Fibroblast of lung (primary cell): ENCODE results near the gene PDLIM5. TPM values are rescaled to one million over a fixed set of nuclear protein-coding genes. Genes with fewer than 3 reads are reported as not detected.

Experiments
- DNase-seq, 2 donors: peaks; one replicate each; pipeline versions ENCODE4 v3.0.0 to v3.0.0-alpha.2; 2010; ENCODE audit warnings: low read depth in 2 of 2
- H2AFZ ChIP-seq: 2 replicates; pipeline ENCODE4 v1.5.1; 2012; ENCODE audit warnings: low read length, control low read depth, inconsistent platforms
- H3K27ac ChIP-seq: 2 replicates; pipeline ENCODE4 v1.5.1; 2011; ENCODE audit warnings: low read length, control low read depth; ENCODE audit not compliant: insufficient read depth
- H3K27me3 ChIP-seq: 2 replicates; pipeline ENCODE4 v1.5.1; 2011; ENCODE audit warnings: mild to moderate bottlenecking, low read length; ENCODE audit not compliant: control insufficient read depth, insufficient read depth
- H3K36me3 ChIP-seq: 2 replicates; pipeline ENCODE4 v1.5.1; 2011; ENCODE audit warnings: low read length; ENCODE audit not compliant: control insufficient read depth, insufficient read depth
- H3K4me1 ChIP-seq: 2 replicates; pipeline ENCODE4 v1.5.1; 2011; ENCODE audit warnings: low read length; ENCODE audit not compliant: control insufficient read depth, insufficient read depth; ENCODE audit errors: extremely low read depth
- H3K4me2 ChIP-seq: 2 replicates; pipeline ENCODE4 v1.5.1; 2011; ENCODE audit warnings: low read length, control low read depth; ENCODE audit not compliant: insufficient read depth; ENCODE audit errors: extremely low read depth
- H3K4me3 ChIP-seq, 4 experiments: fragments of 200-600 bp in 1 of 4; sonication (generic) in 1 of 4; replicated peaks in 1 of 4; 2 replicates each; pipeline ENCODE4 v1.5.1; 2011 to 2016; ENCODE audit warnings: low read length in 4 of 4, low read depth in 3 of 4, mild to moderate bottlenecking in 3 of 4, control low read depth in 2 of 4, inconsistent platforms in 1 of 4, mixed read lengths in 1 of 4; ENCODE audit not compliant: insufficient read depth in 1 of 4; ENCODE audit errors: control extremely low read depth in 1 of 4
- H3K79me2 ChIP-seq: 2 replicates; pipeline ENCODE4 v1.5.1; 2012; ENCODE audit warnings: mild to moderate bottlenecking, low read length, inconsistent platforms; ENCODE audit not compliant: control insufficient read depth, insufficient read depth
- H3K9ac ChIP-seq: 2 replicates; pipeline ENCODE4 v1.5.1; 2011; ENCODE audit warnings: mild to moderate bottlenecking, low read length, control low read depth; ENCODE audit not compliant: insufficient read depth
- H3K9me3 ChIP-seq: 2 replicates; pipeline ENCODE4 v1.5.1; 2012; ENCODE audit warnings: low read depth, low read length; ENCODE audit not compliant: control insufficient read depth, insufficient read depth
- H4K20me1 ChIP-seq: 2 replicates; pipeline ENCODE4 v1.5.1; 2011; ENCODE audit warnings: low read length; ENCODE audit not compliant: control insufficient read depth, insufficient read depth; ENCODE audit errors: extremely low read depth
- EZH2 ChIP-seq: IDR thresholded peaks from 2 replicates; pipeline ENCODE4 v1.5.1; 2012; ENCODE audit warnings: low read length, control low read depth, mild to moderate bottlenecking; ENCODE audit errors: missing control alignments
- polyA plus RNA-seq, 2 donors: library from polyadenylated mRNA; depleted of rRNA in 1 of 2; stranded (reverse) in 1 of 2; unstranded in 1 of 2; fragments of >200 nt; gene quantifications; 2 replicates each; pipeline ENCODE4 v1.2.1, GENCODE V29; 2011 to 2012; ENCODE audit warnings: missing spikeins in 1 of 2
- total RNA-seq: library from RNA; depleted of rRNA; stranded (reverse); fragments of >200 nt; gene quantifications from 2 replicates; pipeline ENCODE4 v1.2.1, GENCODE V29; 2014
- TF ChIP-seq, protein P1 (sequence below), 2 donors: IDR thresholded peaks in 1 of 2; conservative IDR thresholded peaks in 1 of 2; 1 replicate in 1 of 2; 2 replicates in 1 of 2; pipeline ENCODE4 v1.5.1; 2011 to 2012; ENCODE audit warnings: low read length in 2 of 2, control low read depth in 1 of 2, inconsistent platforms in 1 of 2, low read depth in 1 of 2, mild to moderate bottlenecking in 1 of 2

The PDLIM5 gene
- total and polyA plus RNA-seq, 2 donors (not counting 1 experiment from before 2014, with no cell fraction given): 28.4 to 113 TPM

DNA sequence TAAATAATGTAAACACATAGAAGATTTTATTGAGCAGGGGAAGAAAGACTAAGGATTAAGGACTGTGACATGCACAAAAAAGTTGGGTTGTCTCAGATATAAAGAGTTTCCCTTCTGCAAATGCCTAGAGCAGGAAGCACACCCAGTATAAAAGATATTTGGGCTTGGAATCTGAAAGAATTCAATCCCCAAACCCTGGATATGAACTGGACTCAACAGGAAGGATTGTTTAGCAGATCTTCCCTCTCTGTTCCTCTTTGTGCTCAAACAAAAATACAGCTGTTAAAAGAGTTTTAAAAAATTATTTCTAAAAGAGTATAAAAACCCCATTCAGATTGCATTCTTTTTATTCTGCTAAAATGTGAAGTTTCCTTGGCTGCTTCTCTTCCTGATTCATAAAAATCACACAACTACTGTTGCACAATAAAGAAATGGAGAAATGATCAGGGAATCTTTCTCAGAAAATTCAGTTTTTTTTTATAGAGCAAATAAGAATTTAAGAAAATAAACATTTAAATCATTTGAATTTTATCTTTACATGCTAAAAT, 71.4 kb downstream of the PDLIM5 start:
- Histone ChIP-seq H3K27ac (no peak overlapping the region), H3K79me2 (peaks cover 7% of the 10 kb centered on the region), H3K4me1 (peaks cover 13% of the 10 kb centered on the region), H3K36me3 (no peaks in the 10 kb centered on the region), H3K9ac (no peak overlapping the region), H2AFZ (no peak overlapping the region), H3K4me3 (no peak overlapping the region), H3K9me3 (no peaks in the 10 kb centered on the region), H3K27me3 (no peaks in the 10 kb centered on the region), H4K20me1 (no peaks in the 10 kb centered on the region), H3K4me2 (no peak overlapping the region)
- no peak for TF ChIP-seq EZH2
- TF ChIP-seq, protein P1, sequence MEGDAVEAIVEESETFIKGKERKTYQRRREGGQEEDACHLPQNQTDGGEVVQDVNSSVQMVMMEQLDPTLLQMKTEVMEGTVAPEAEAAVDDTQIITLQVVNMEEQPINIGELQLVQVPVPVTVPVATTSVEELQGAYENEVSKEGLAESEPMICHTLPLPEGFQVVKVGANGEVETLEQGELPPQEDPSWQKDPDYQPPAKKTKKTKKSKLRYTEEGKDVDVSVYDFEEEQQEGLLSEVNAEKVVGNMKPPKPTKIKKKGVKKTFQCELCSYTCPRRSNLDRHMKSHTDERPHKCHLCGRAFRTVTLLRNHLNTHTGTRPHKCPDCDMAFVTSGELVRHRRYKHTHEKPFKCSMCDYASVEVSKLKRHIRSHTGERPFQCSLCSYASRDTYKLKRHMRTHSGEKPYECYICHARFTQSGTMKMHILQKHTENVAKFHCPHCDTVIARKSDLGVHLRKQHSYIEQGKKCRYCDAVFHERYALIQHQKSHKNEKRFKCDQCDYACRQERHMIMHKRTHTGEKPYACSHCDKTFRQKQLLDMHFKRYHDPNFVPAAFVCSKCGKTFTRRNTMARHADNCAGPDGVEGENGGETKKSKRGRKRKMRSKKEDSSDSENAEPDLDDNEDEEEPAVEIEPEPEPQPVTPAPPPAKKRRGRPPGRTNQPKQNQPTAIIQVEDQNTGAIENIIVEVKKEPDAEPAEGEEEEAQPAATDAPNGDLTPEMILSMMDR (conservative IDR thresholded peaks at IDR 0.05 in 1 of 2, IDR thresholded peaks at IDR 0.05 in 1 of 2; ENCODE audit: low read depth in 1 of 2, low read length in 2 of 2): no peak
- peak in 1 of 2 donors; percentile 46 for DNase-seq

DNA sequence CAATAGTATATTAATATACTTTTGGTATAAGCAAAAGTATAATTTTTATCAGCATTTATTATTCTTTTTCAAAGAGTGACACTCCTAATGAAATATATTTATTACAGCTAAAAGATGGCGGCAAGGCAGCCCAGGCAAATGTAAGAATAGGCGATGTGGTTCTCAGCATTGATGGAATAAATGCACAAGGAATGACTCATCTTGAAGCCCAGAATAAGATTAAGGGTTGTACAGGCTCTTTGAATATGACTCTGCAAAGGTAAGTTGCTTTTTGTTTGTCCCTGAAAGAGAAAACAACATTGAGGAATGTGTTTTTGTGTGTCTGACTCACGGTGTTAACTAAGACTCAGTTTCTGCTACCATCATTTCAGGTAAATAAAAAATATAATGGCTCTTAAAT, 71.9 kb downstream of the PDLIM5 start:
- Histone ChIP-seq H2AFZ (no peak overlapping the region), H3K27me3 (no peaks in the 10 kb centered on the region), H3K4me3 (no peak overlapping the region), H3K36me3 (no peaks in the 10 kb centered on the region), H3K9ac (no peak overlapping the region), H3K27ac (no peak overlapping the region), H3K4me1 (peaks cover 13% of the 10 kb centered on the region), H4K20me1 (no peaks in the 10 kb centered on the region), H3K79me2 (peaks cover 7% of the 10 kb centered on the region), H3K9me3 (no peaks in the 10 kb centered on the region), H3K4me2 (no peak overlapping the region)
- DNase-seq: peak; percentile 38 to 79
- no peak for TF ChIP-seq EZH2
- TF ChIP-seq, protein P1 (conservative IDR thresholded peaks at IDR 0.05 in 1 of 2, IDR thresholded peaks at IDR 0.05 in 1 of 2; ENCODE audit: low read depth in 1 of 2, low read length in 2 of 2): no peak

DNA sequence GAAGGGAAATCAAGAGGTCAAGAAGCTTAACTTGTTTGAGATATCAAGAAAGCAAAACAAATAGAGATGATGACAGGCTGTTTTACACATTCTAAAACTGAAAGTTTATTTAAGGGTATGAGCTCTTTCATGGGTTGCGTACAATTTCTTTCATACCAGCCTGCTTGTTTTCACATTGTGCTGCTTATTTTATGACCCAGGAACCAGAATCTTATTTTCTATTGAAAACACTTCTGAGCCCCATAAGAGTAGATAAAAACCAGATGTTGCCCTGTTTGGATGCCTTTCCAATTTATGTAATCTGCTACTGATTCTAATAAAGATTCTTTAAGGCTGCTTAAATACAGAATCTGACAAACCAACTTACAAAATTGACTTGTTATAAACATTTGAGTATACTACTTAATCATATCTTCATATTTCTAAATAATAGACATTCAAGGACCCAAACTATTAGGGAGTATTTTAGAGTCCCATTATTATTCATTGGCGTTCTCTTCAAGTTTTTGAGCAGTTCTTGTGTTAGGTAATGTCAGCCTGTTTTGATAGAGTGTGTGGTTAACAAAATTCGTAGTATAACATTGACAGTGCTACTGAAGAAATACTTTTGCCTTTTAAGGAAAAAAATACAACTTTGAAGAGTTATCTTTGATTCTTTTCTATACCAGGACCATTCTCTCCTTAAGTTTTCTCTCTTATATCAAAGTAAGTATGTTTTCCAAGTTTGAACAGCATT, 74.4 kb downstream of the PDLIM5 start:
- DNase-seq: peak; percentile 66 to 77
- Histone ChIP-seq H2AFZ (no peak overlapping the region), H3K27ac (peak overlapping the region; percentile 5), H3K27me3 (no peaks in the 10 kb centered on the region), H3K36me3 (no peaks in the 10 kb centered on the region), H3K9ac (no peak overlapping the region), H4K20me1 (no peaks in the 10 kb centered on the region), H3K4me1 (peaks cover 13% of the 10 kb centered on the region), H3K4me2 (peak overlapping the region; percentile 83), H3K4me3 (peak overlapping the region in 2 of 4 experiments; percentile 23 to 26), H3K9me3 (no peaks in the 10 kb centered on the region), H3K79me2 (peaks cover 7% of the 10 kb centered on the region)
- TF ChIP-seq EZH2: no peak
- TF ChIP-seq, protein P1 (conservative IDR thresholded peaks at IDR 0.05 in 1 of 2, IDR thresholded peaks at IDR 0.05 in 1 of 2; ENCODE audit: low read depth in 1 of 2, low read length in 2 of 2): no peak
